A549 (cell line): Measurements from ENCODE around the gene TNRC6C. TPM values are rescaled to one million over a fixed set of nuclear protein-coding genes. Genes with fewer than 3 reads are reported as not detected.

Experiments
- ATAC-seq, 2 experiments: fragments of 200-7000 bp in 1 of 2; fragments of >200 bp in 1 of 2; cut with Nextera tagmentation in 1 of 2; cut with Tn5 transposase in 1 of 2; 3 replicates each; pipeline versions ENCODE4 v1.8.0 to v1.9.1; 2018 to 2020; ENCODE audit warnings: mild to moderate bottlenecking in 1 of 2, moderate library complexity in 1 of 2
- CTCF ChIA-PET: fragments of 300-600 bp; sonication (Branson Sonifier 250); formaldehyde crosslinking; extraction: SDS; loops from one replicate; lab custom pipeline; 2021; ENCODE audit warnings: antibody characterized with exemption, inconsistent platforms; lab: Yijun Ruan, JAX
- POLR2A ChIA-PET: fragments of 350-600 bp; formaldehyde crosslinking; extraction: SDS; loops from one replicate; lab custom pipeline; 2021; ENCODE audit warnings: antibody characterized with exemption, inconsistent platforms; lab: Yijun Ruan, JAX
- DNase-seq, 2 experiments: peaks; one replicate each; pipeline versions ENCODE4 v3.0.0 to v3.0.0-alpha.2; 2011 to 2016; ENCODE audit warnings: low read depth in 1 of 2, low spot score in 1 of 2
- FAIRE-seq: peaks from 2 replicates; lab custom pipeline; 2011; peaks lifted over from hg19 to GRCh38; lab: Jason Lieb, UNC
- H3K27ac ChIP-seq, 2 experiments: fragments of >200 bp; sonication (Bioruptor Twin); formaldehyde crosslinking; 3 replicates each; pipeline ENCODE4 v1.5.1; 2016 to 2017
- H3K4me1 ChIP-seq: fragments of >200 bp; sonication (Bioruptor Twin); formaldehyde crosslinking; 3 replicates; pipeline ENCODE4 v1.6.1; 2016
- H3K4me2 ChIP-seq: fragments of >200 bp; sonication (Bioruptor Twin); formaldehyde crosslinking; 3 replicates; pipeline ENCODE4 v1.6.1; 2016
- H3K4me3 ChIP-seq: fragments of >200 bp; sonication (Bioruptor Twin); formaldehyde crosslinking; 3 replicates; pipeline ENCODE4 v1.5.1; 2016
- H3K9me3 ChIP-seq: fragments of >200 bp; sonication (Bioruptor Twin); formaldehyde crosslinking; 3 replicates; pipeline ENCODE4 v1.6.1; 2016
- BHLHE40 ChIP-seq: IDR thresholded peaks from 2 replicates; pipeline ENCODE4 v1.6.1; 2012; ENCODE audit warnings: low read depth, low read length, inconsistent platforms
- CBX2 ChIP-seq: fragments of 200-600 bp; sonication (generic); IDR thresholded peaks from 2 replicates; pipeline ENCODE4 v1.6.1; 2016; ENCODE audit warnings: low read depth, mild to moderate bottlenecking, borderline replicate concordance
- CBX8 ChIP-seq: fragments of 200-600 bp; sonication (generic); IDR thresholded peaks from 2 replicates; pipeline ENCODE4 v1.6.1; 2016
- CHD2 ChIP-seq: fragments of 150-350 bp; IDR thresholded peaks from 2 replicates; pipeline ENCODE4 v1.6.1; 2014; ENCODE audit warnings: low read length; ENCODE audit not compliant: partially characterized antibody
- CHD4 ChIP-seq: fragments of 200-600 bp; sonication (generic); IDR thresholded peaks from 2 replicates; pipeline ENCODE4 v1.6.1; 2016; ENCODE audit warnings: antibody characterized with exemption, mild to moderate bottlenecking, borderline replicate concordance
- EHF ChIP-seq: fragments of 250-450 bp; sonication (Bioruptor Pico); IDR thresholded peaks from 2 replicates; pipeline ENCODE4 v1.5.0; 2020; ENCODE audit warnings: mild to moderate bottlenecking
- EHMT2 ChIP-seq: fragments of 200-600 bp; sonication (generic); IDR thresholded peaks from 2 replicates; pipeline ENCODE4 v1.6.1; 2016; ENCODE audit warnings: antibody characterized with exemption, low read depth, mild to moderate bottlenecking, moderate library complexity
- FOSB ChIP-seq: fragments of 250-450 bp; sonication (Bioruptor Pico); IDR thresholded peaks from 2 replicates; pipeline ENCODE4 v1.5.0; 2020; ENCODE audit warnings: mild to moderate bottlenecking, moderate library complexity
- FOSL2 ChIP-seq, 2 experiments: fragments of 450-650 bp in 1 of 2; fragments of >200 bp in 1 of 2; sonication (Bioruptor Twin) in 1 of 2; formaldehyde crosslinking; IDR thresholded peaks; 2 replicates each; pipeline versions ENCODE4 v1.5.0 to v1.6.1; 2016 to 2020; ENCODE audit warnings: mild to moderate bottlenecking in 1 of 2, moderate library complexity in 1 of 2
- HEYL ChIP-seq: fragments of 250-450 bp; sonication (Bioruptor Pico); IDR thresholded peaks from 2 replicates; pipeline ENCODE4 v1.8.0; 2021; ENCODE audit warnings: mild to moderate bottlenecking, moderate library complexity
- HOXA7 ChIP-seq: fragments of 250-450 bp; sonication (Bioruptor Pico); IDR thresholded peaks from 2 replicates; pipeline ENCODE4 v1.5.0; 2020; ENCODE audit warnings: mild to moderate bottlenecking, moderate library complexity
- JUN ChIP-seq, 2 experiments: fragments of >200 bp; sonication (Bioruptor Twin); formaldehyde crosslinking; IDR thresholded peaks; 2 replicates in 1 of 2; 3 replicates in 1 of 2; pipeline ENCODE4 v1.6.1; 2016 to 2017
- KDM1A ChIP-seq: fragments of 200-600 bp; sonication (generic); IDR thresholded peaks from 2 replicates; pipeline ENCODE4 v1.6.1; 2016; ENCODE audit warnings: low read depth, mild to moderate bottlenecking
- KDM5A ChIP-seq: fragments of 200-600 bp; sonication (generic); IDR thresholded peaks from 2 replicates; pipeline ENCODE4 v1.6.1; 2016; ENCODE audit warnings: antibody characterized with exemption, mild to moderate bottlenecking
- MAZ ChIP-seq: fragments of 150-350 bp; IDR thresholded peaks from 2 replicates; pipeline ENCODE4 v1.6.1; 2014; ENCODE audit warnings: antibody characterized with exemption, low read depth, low read length, borderline replicate concordance
- PBX3 ChIP-seq: IDR thresholded peaks from 2 replicates; pipeline ENCODE4 v1.6.1; 2012
- POLR2A ChIP-seq: IDR thresholded peaks from 2 replicates; pipeline ENCODE4 v1.6.1; 2012; ENCODE audit warnings: mild to moderate bottlenecking, low read length
- RARB ChIP-seq: fragments of 250-450 bp; sonication (Bioruptor Pico); IDR thresholded peaks from 2 replicates; pipeline ENCODE4 v1.8.0; 2021; ENCODE audit warnings: mild to moderate bottlenecking, moderate library complexity
- REST ChIP-seq: fragments of 200-600 bp; sonication (generic); IDR thresholded peaks from 2 replicates; pipeline ENCODE4 v1.6.1; 2016; ENCODE audit warnings: antibody characterized with exemption, mild to moderate bottlenecking, moderate library complexity
- RNF2 ChIP-seq: fragments of 200-600 bp; sonication (generic); IDR thresholded peaks from 2 replicates; pipeline ENCODE4 v1.6.1; 2016; ENCODE audit warnings: low read depth, mild to moderate bottlenecking, antibody characterized with exemption, moderate library complexity, borderline replicate concordance
- SMC3 ChIP-seq: fragments of >200 bp; sonication (Bioruptor Twin); formaldehyde crosslinking; IDR thresholded peaks from 3 replicates; pipeline ENCODE4 v1.6.1; 2018; ENCODE audit warnings: inconsistent platforms
- TFCP2L1 ChIP-seq: fragments of 250-450 bp; sonication (Bioruptor Pico); IDR thresholded peaks from 2 replicates; pipeline ENCODE4 v1.5.0; 2021; ENCODE audit warnings: mild to moderate bottlenecking
- USF2 ChIP-seq: fragments of 450-650 bp; IDR thresholded peaks from 2 replicates; pipeline ENCODE4 v1.6.1; 2014; ENCODE audit warnings: antibody characterized with exemption
- ZC3H11A ChIP-seq: fragments of 450-650 bp; IDR thresholded peaks from 2 replicates; pipeline ENCODE4 v1.6.1; 2014; ENCODE audit warnings: antibody characterized with exemption, mild to moderate bottlenecking
- ZFP36 ChIP-seq: fragments of 450-650 bp; IDR thresholded peaks from 2 replicates; pipeline ENCODE4 v1.6.1; 2014; ENCODE audit warnings: borderline replicate concordance; ENCODE audit not compliant: partially characterized antibody
- ZNF302 ChIP-seq: fragments of 250-450 bp; sonication (Bioruptor Pico); IDR thresholded peaks from 2 replicates; pipeline ENCODE4 v1.9.0; 2021; ENCODE audit warnings: inconsistent platforms, mild to moderate bottlenecking, moderate library complexity
- WGBS: methylation state at CpG from one replicate; pipeline ENCODE4 v1.1.6; 2017; ENCODE audit errors: missing lambda C conversion rate; 5-methylcytosine and 5-hydroxymethylcytosine counted together
- polyA plus RNA-seq, 4 experiments: library from polyadenylated mRNA; depleted of rRNA in 3 of 4; stranded (reverse); fragments of >200 nt; fragmentation: RNase III in 1 of 4; extraction: RNeasy Plus Mini Kit Qiagen cat#74134 plus additional on column Dnase treatment in 1 of 4; gene quantifications; 2 replicates in 3 of 4; 3 replicates in 1 of 4; pipeline ENCODE4 v1.2.3, GENCODE V29; 2011 to 2017

Gene TNRC6C
- polyA plus RNA-seq, 2 of the 4 experiments (the other 2 are of a cell fraction): 1.3 to 1.9 TPM

- Histone ChIP-seq H3K4me1 (no peaks in the 10 kb centered on the region), H3K27ac (no peak overlapping the region), H3K4me3 (no peak overlapping the region), H3K9me3 (no peaks in the 10 kb centered on the region), H3K4me2 (no peak overlapping the region)
- CTCF ChIA-PET: interaction anchor here (0.9 to 1.8 kb wide), 5 partner anchors 9 to 138 kb away, joined by 3 to 4 read pairs (median 3); partner anchors contain the start of gene TK1
- ATAC-seq: no peak
- DNase-seq: no peak
- TF ChIP-seq CBX8: no peak
- no peak for TF ChIP-seq CHD4
- TF ChIP-seq RNF2: no peak
- TF ChIP-seq HEYL (CRISPR knock-in tag): no peak
- TF ChIP-seq ZC3H11A: no peak
- TF ChIP-seq EHMT2: no peak
- TF ChIP-seq MAZ: no peak
- TF ChIP-seq HOXA7: no peak
- POLR2A ChIA-PET: no interaction called here
- no peak for FAIRE-seq
- 92% methylated on average over 10 of the region's 10 CpGs for WGBS
Measured at GRCh38 chr17:78048346-78049292, 90.1 kb downstream of the TNRC6C start.

- ChIA-PET CTCF (interaction anchor here (1.1 to 1.8 kb wide), 2 partner anchors 35 to 60 kb away, joined by 3 to 4 read pairs; no protein-coding TSS in a partner anchor), POLR2A (no interaction called here)
- 74% methylated on average over 2 of the region's 2 CpGs for WGBS
- no peak for TF ChIP-seq KDM1A
- TF ChIP-seq JUN (IDR thresholded peaks at IDR 0.05): no peak
- no peak for TF ChIP-seq USF2
- no peak for TF ChIP-seq CHD2
- no peak for TF ChIP-seq SMC3
- no peak for TF ChIP-seq RNF2
- TF ChIP-seq POLR2A: no peak
- TF ChIP-seq ZNF302: no peak
- TF ChIP-seq TFCP2L1: no peak
- TF ChIP-seq BHLHE40: no peak
- no peak for TF ChIP-seq EHF (CRISPR knock-in tag)
- H3K9me3 ChIP-seq: no peaks in the 10 kb centered on the region
- no peak overlapping the region for H3K4me2 ChIP-seq
- H3K27ac ChIP-seq: no peak overlapping the region
- no peak for DNase-seq
- ATAC-seq: no peak
- H3K4me3 ChIP-seq: no peak overlapping the region
- no peaks in the 10 kb centered on the region for H3K4me1 ChIP-seq
- FAIRE-seq: no peak
Measured at GRCh38 chr17:78049609-78050008, 91.1 kb downstream of the TNRC6C start.

- Histone ChIP-seq H3K9me3 (no peaks in the 10 kb centered on the region), H3K27ac (no peak overlapping the region), H3K4me1 (no peaks in the 10 kb centered on the region), H3K4me2 (no peak overlapping the region), H3K4me3 (no peak overlapping the region)
- ChIA-PET CTCF (interaction anchor here (1.1 to 2.3 kb wide), 5 partner anchors 10 to 508 kb away, joined by 3 to 10 read pairs (median 5); no protein-coding TSS in a partner anchor), POLR2A (no interaction called here)
- DNase-seq: no peak
- no peak for FAIRE-seq
- no peak for TF ChIP-seq RARB (CRISPR knock-in tag)
- TF ChIP-seq FOSL2 (IDR thresholded peaks at IDR 0.05): no peak
- TF ChIP-seq FOSL2 (CRISPR knock-in tag; IDR thresholded peaks at IDR 0.05): no peak
- TF ChIP-seq ZFP36: no peak
- no peak for TF ChIP-seq CBX2
- no peak for TF ChIP-seq KDM5A
- no peak for TF ChIP-seq USF2
- TF ChIP-seq PBX3: no peak
- no peak for TF ChIP-seq REST
- TF ChIP-seq FOSB (CRISPR knock-in tag): no peak
- TF ChIP-seq, all 56 proteins: peak for 0
- 91% methylated on average over 19 of the region's 19 CpGs for WGBS
- no peak for ATAC-seq
Measured at GRCh38 chr17:78051186-78051972, 92.9 kb downstream of the TNRC6C start.
